GM18520 (cell line): ENCODE results near the gene VPS4B.

Experiments
- ATAC-seq: cut with Tn5 transposase; IDR thresholded peaks from one replicate; pipeline ENCODE4 v1.9.1; 2021; ENCODE audit not compliant: unreplicated experiment

The VPS4B gene

DNA sequence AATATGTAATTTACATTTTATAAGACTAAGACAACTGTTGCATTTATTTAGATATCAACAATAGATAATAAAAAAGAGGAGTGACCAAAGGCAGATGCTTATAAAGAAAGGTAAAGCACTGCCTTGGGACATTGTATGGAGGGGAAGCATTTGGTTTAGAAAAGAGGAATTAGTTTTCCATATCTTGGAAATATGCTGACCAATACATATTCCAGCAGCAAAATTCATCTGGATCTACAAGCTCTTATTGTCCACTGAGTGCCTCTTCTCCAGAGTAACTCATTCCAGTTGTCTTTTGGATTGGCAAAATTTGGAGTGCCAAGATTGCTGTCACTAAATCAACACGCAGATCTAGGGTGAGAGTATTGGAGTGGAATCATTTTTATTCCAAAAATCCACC, 8.9 kb upstream of the VPS4B start:
- no peak for ATAC-seq

- no peak for ATAC-seq
These were observed 8.2 kb upstream of the VPS4B start for GRCh38 chr18:63430526-63430925.

DNA sequence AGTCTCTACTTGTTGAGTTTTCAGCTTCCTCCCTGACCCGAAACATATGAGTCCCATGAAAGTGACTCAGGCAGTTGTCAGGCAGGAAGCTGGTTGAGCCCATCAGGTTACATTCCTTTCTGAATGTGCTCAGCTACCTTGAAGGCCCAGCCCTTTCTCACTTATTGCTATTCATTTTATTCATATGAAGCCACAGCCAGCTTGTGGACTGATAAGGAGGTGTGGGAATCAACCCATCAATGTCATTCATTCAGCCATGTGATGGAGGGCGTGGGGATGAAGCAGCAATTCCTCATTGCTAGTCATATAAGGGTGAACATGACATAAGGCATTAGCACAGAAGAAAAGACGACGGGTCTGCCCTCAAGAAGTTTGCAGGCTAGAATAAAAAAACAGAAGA, 5.3 kb upstream of the VPS4B start:
- ATAC-seq, result no peak

DNA sequence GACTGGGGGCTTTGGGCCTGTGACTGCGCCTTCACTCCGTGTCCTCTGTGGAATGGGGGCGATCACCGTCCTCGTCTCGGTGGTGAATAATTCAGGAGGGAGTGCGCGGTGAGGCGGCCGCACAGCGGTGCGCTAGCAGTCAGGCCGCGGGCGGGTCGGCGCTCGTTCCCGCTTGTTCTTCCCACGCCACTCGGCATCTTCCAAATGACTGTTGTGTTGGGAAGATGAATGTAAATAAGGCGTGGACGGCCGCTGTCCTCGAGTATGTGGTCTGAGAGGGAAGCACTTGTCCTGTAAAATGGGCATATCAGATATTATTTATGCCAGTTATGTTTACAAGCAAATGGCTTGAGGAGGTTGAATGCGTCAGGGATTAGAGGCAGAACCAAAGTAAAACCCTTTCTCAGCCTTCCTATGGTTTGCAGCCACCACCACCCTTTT, 608 bp upstream of the VPS4B start:
- ATAC-seq, result peak; percentile 11

DNA sequence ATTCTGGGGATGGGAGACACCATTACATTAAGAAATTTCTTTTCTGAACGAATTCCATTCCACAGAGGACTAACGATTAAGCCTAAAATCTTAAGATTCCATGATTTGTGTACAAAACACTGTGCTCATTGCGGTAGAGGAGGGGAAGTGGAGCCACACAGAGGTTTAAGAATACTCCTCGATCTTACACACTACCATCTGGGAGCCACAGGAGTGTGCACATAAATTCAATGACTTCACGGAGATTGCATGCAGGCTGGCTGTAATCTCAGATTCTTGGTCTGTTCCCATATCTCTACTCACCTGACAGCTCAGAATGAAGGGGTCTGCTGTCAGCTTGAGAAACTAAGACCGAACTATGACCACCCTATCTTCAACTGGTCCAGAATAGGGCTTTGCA, 762 bp downstream of the VPS4B start:
- ATAC-seq, result no peak

DNA sequence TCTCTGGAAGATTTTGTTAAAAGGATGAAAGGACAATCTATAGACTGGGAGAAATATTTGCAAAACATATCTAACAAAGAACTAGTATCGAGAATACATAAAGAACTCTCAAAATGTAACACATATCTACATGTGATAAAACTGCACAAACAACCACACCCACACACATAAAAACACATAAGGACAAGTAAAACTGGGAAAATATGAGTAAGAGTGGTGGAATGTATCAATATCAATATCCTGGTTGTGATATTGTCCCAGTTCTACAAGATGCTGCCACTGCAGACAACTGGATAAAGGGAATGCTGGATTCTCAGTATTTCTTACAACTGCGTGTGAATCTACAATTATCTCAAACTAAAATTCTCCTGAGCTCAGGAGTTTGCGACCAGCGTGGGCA, 9.3 kb downstream of the VPS4B start:
- no peak for ATAC-seq

DNA sequence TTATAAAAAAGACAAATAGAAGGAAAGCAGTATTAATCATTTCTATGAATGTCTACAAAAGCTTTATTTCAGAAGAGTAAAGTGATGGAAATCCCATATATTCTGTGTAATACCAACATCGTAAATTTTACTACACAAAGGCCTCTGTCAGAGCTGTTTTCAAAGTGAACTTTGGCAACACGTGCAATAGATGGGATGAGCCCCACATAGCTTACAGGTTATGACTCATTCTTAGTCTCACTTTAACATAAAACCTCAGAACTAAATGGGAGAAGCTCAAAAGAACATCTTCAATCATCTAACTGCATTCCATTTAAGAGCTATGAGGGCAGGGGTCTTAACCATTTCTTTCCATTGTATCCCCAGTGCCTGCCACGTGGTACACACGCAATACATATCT, 11.5 kb downstream of the VPS4B start:
- ATAC-seq, result no peak

DNA sequence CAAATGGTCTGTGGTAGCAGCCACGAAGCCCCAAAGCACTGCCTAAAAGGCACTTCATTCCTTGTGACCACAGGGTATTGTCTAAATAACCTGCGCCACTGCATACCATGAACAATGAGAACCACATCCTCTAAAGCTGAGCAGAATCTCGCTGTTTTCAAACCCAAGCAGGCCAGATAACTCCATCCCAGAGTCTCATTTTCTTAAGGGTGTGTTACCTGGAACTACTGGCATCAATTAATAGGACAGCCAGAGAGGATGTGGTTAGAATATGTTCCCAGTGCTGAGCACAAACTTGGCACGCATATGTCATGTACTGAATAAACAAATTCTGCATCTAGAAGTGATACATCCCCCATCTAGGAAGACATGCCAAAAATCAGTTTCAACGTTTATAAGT, 13.0 kb downstream of the VPS4B start:
- ATAC-seq, result no peak

- no peak for ATAC-seq
These were observed 14.5 kb downstream of the VPS4B start for GRCh38 chr18:63407734-63408133.

DNA sequence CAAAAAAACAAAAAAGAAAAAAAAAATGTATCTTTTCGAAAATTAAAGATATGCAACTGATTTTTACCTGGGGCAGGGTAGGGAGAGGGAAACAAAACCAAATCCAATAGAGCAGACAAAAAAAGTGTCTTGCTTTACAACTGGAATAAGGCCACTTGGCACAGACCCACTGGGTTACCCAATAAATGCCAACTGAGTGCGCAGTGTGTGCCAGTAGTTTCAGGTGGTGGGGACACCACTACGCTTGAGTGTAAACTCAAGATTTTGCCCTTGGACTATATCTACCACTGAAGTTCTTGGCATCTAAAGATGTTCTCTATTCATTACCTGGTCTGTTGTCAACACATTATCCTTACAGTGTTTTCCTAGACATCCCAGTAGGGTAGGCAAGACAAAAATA, 16.3 kb downstream of the VPS4B start:
- ATAC-seq, result no peak

GRCh38 chr18:63402246-63403162, 19.8 kb downstream of the VPS4B start:
- ATAC-seq, result no peak

DNA sequence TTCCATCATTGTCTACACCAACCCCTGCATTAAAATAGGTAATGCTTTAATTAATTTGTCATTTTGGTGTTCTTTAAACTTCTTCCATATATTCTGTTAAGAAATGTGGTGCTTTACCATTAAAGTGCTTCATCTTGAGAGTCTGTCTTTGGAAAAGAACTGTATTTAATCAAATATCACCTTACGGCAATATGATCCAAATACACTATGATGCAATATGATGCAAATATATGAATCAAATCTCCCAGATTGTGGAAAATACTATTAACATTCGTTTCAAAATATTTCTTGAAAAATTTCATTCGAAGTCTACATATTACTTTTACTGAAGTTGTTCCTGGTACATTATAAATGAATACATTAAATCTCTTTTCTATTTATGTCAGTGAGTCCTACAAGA, 23.0 kb downstream of the VPS4B start:
- ATAC-seq, result no peak

GRCh38 chr18:63397349-63397748, 24.9 kb downstream of the VPS4B start:
- no peak for ATAC-seq

DNA sequence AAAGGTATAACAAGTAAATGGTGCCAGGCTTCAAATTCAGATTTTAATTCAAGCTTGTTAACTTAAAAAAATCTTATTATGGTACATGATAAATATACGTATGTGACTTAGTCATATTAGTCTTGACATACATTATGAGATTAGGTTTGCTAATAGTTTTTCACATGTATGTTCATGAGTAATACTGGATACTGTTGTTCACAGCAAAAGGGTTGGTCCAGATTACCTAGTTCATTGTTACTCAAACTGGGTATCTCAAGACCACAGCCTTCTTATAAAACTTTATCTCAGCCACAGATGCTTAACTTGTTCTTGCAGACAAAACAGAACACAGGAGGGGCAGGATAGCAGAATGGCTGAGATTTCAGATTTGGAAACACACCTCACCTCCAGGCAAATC, 26.8 kb downstream of the VPS4B start:
- no peak for ATAC-seq

DNA sequence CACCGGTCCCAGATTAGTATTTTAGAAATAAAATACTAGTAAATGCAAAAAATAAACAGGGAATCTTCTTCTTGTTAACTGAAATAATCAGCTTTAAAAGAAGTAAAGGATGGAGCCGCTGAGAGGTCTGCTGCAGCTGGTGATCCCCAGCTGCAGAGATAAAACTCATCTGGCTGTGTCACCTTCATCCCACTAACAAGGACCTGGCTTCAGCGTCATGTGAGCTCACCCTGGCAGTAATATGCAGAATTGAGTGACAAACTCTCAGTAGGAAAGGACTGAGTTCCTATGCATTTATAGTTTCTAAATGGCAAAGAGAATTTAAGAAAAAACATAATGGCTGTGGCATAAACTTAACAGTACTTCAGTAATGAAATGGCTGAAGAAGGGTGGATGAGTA, 27.3 kb downstream of the VPS4B start:
- ATAC-seq, result no peak

- no peak for ATAC-seq
These were observed 34.4 kb downstream of the VPS4B start for GRCh38 chr18:63387861-63388260.

GRCh38 chr18:63382843-63383242, 39.4 kb downstream of the VPS4B start:
- ATAC-seq, result no peak

DNA sequence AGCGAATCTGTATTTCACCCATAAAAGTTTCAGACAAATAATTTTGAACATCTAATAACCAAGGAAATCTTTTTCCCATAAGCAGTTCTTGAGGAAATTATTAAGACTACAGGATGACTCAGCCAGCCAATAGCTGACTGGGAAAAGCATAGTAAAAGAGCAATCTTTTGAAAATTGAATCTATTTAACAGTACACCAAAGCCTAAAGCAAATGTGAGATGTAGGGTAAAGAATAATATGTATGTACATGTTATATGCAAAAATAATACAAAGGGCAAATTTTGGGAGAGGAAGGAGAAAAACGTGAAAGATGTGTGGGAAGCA, 42.7 kb downstream of the VPS4B start:
- ATAC-seq, result no peak

GRCh38 chr18:63378919-63379638, 43.2 kb downstream of the VPS4B start:
- no peak for ATAC-seq

DNA sequence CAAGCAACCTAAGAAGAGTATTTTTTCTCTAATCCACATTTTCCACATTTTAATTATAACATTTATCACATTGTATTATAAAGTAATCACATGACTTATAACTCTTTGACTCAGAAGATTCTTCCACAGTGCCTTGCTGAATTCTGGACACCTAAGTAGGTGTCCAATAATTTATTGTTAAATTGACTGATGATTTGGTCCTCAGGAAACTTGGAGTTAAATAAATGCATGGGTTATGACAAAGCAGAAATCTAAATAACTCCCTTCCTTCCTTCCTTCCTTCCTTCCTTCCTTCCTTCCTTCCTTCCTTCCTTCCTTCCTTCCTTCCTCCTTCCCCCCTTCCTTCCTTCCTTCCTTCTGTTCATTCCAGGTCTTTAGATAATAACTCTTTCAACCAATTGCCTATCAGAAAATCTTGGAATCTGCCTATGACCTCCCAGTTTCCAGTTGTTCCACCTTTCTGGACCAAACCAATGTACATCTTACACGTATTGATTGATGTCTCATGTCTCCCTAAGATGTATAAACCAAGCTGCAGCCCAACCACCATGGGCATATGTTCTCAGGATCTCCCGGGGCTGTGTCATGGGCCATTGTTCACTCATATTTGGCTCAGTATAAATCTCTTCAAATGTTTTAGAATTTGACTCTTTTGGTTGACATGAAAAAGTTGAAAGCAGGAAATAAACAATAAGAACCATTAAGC, 44.8 kb downstream of the VPS4B start:
- ATAC-seq, result no peak

GRCh38 chr18:63376538-63376937, 45.7 kb downstream of the VPS4B start:
- no peak for ATAC-seq

GRCh38 chr18:63374540-63374939, 47.7 kb downstream of the VPS4B start:
- ATAC-seq, result no peak
